ENCODE measurements around the gene DNAJA3.
A peak's percentile ranks its signal among the peaks of the same experiment; 100 is the strongest.

Gene DNAJA3

GRCh38 chr16:4378161-4378666 is 47.5 kb upstream of the DNAJA3 start:
- peaks cover 39 to 58% of the 10 kb centered on the region in 2 experiments for H3K4me1 ChIP-seq (ENCODE audit: control insufficient read depth in 1 of 2, insufficient read depth in 2 of 2, low read length in 2 of 2)
- H3K23ac ChIP-seq (ENCODE audit: low read length) = no peak overlapping the region
- H3K4me3 ChIP-seq (ENCODE audit: low read depth, low read length) = no peak overlapping the region
- H3K27me3 ChIP-seq (ENCODE audit: insufficient read depth, low read length) = no peaks in the 10 kb centered on the region
- no peak overlapping the region for H3K14ac ChIP-seq (ENCODE audit: low read length)
- no peak overlapping the region for H2AFZ ChIP-seq (ENCODE audit: insufficient read depth, low read length, poor library complexity)
- no peak overlapping the region for H3K27ac ChIP-seq (ENCODE audit: low read depth, low read length)
- peaks cover 13% of the 10 kb centered on the region for H3K79me1 ChIP-seq (ENCODE audit: low read length)
- H3K36me3 ChIP-seq (ENCODE audit: control insufficient read depth in 1 of 2, insufficient read depth in 2 of 2, low read length in 2 of 2) = peaks cover 31 to 36% of the 10 kb centered on the region in 2 experiments
- H2BK12ac ChIP-seq (ENCODE audit: low read length) = no peak overlapping the region
- no peak overlapping the region for H3K18ac ChIP-seq (ENCODE audit: low read length)
- no peak overlapping the region for H3K9ac ChIP-seq (ENCODE audit: low read length)
- H2BK120ac ChIP-seq (ENCODE audit: insufficient read depth, low read length, poor library complexity) = no peak overlapping the region
- H4K8ac ChIP-seq (ENCODE audit: low read depth, low read length) = no peak overlapping the region
- no peak overlapping the region for H4K12ac ChIP-seq (ENCODE audit: low read depth, low read length)
- DNase-seq = no peak
- peaks cover 10% of the 10 kb centered on the region for H3K79me2 ChIP-seq (ENCODE audit: control insufficient read depth, insufficient read depth, low read length, poor library complexity)
- H2AK5ac ChIP-seq (ENCODE audit: low read length) = no peak overlapping the region
- H4K91ac ChIP-seq (ENCODE audit: low read depth, low read length) = no peak overlapping the region
- peaks cover 2% of the 10 kb centered on the region for H3K9me3 ChIP-seq (ENCODE audit: insufficient read depth, low read depth, low read length)
- no CpG with 5 or more reads among the region's 15 CpGs for WGBS (ENCODE audit: extremely low coverage, insufficient coverage, insufficient read length)
- no peak overlapping the region for H3K4ac ChIP-seq (ENCODE audit: low read depth, low read length)
- no peak overlapping the region for H3K4me2 ChIP-seq (ENCODE audit: low read length)
- no peak overlapping the region for H2BK5ac ChIP-seq (ENCODE audit: low read depth, low read length, poor library complexity)

GRCh38 chr16:4378999-4379690 is 46.5 kb upstream of the DNAJA3 start:
- DNase-seq = no peak
- peaks cover 33 to 52% of the 10 kb centered on the region in 2 experiments for H3K4me1 ChIP-seq (ENCODE audit: control insufficient read depth in 1 of 2, insufficient read depth in 2 of 2, low read length in 2 of 2)
- no peaks in the 10 kb centered on the region for H3K27me3 ChIP-seq (ENCODE audit: insufficient read depth, low read length)
- no peak overlapping the region for H3K4me3 ChIP-seq (ENCODE audit: low read depth, low read length)
- no peak overlapping the region for H3K9ac ChIP-seq (ENCODE audit: low read length)
- no peak overlapping the region for H3K23ac ChIP-seq (ENCODE audit: low read length)
- peaks cover 5% of the 10 kb centered on the region for H3K79me2 ChIP-seq (ENCODE audit: control insufficient read depth, insufficient read depth, low read length, poor library complexity)
- no peak overlapping the region for H2BK12ac ChIP-seq (ENCODE audit: low read length)
- no peak overlapping the region for H4K91ac ChIP-seq (ENCODE audit: low read depth, low read length)
- H3K27ac ChIP-seq (ENCODE audit: low read depth, low read length) = no peak overlapping the region
- H3K4ac ChIP-seq (ENCODE audit: low read depth, low read length) = no peak overlapping the region
- H3K9me3 ChIP-seq (ENCODE audit: insufficient read depth, low read depth, low read length) = peaks cover 2% of the 10 kb centered on the region
- no peak overlapping the region for H2BK120ac ChIP-seq (ENCODE audit: insufficient read depth, low read length, poor library complexity)
- peaks cover 7% of the 10 kb centered on the region for H3K79me1 ChIP-seq (ENCODE audit: low read length)
- no peak overlapping the region for H2AK5ac ChIP-seq (ENCODE audit: low read length)
- WGBS (ENCODE audit: extremely low coverage, insufficient coverage, insufficient read length) = no CpG with 5 or more reads among the region's 21 CpGs
- H3K36me3 ChIP-seq (ENCODE audit: control insufficient read depth in 1 of 2, insufficient read depth in 2 of 2, low read length in 2 of 2) = peaks cover 35 to 38% of the 10 kb centered on the region in 2 experiments
- no peak overlapping the region for H2BK5ac ChIP-seq (ENCODE audit: low read depth, low read length, poor library complexity)
- no peak overlapping the region for H4K8ac ChIP-seq (ENCODE audit: low read depth, low read length)
- H2AFZ ChIP-seq (ENCODE audit: insufficient read depth, low read length, poor library complexity) = no peak overlapping the region
- no peak overlapping the region for H3K14ac ChIP-seq (ENCODE audit: low read length)
- H4K12ac ChIP-seq (ENCODE audit: low read depth, low read length) = no peak overlapping the region
- H3K4me2 ChIP-seq (ENCODE audit: low read length) = no peak overlapping the region
- no peak overlapping the region for H3K18ac ChIP-seq (ENCODE audit: low read length)

GRCh38 chr16:4380119-4381063 is 45.3 kb upstream of the DNAJA3 start:
- no peaks in the 10 kb centered on the region for H3K27me3 ChIP-seq (ENCODE audit: insufficient read depth, low read length)
- H2BK12ac ChIP-seq (ENCODE audit: low read length) = no peak overlapping the region
- H3K4me2 ChIP-seq (ENCODE audit: low read length) = no peak overlapping the region
- no peak overlapping the region for H4K8ac ChIP-seq (ENCODE audit: low read depth, low read length)
- no peak for DNase-seq
- H3K18ac ChIP-seq (ENCODE audit: low read length) = no peak overlapping the region
- H3K79me1 ChIP-seq (ENCODE audit: low read length) = no peaks in the 10 kb centered on the region
- H3K9me3 ChIP-seq (ENCODE audit: insufficient read depth, low read depth, low read length) = peaks cover 4% of the 10 kb centered on the region
- H2AFZ ChIP-seq (ENCODE audit: insufficient read depth, low read length, poor library complexity) = no peak overlapping the region
- no peak overlapping the region for H4K91ac ChIP-seq (ENCODE audit: low read depth, low read length)
- no peak overlapping the region for H3K14ac ChIP-seq (ENCODE audit: low read length)
- H3K27ac ChIP-seq (ENCODE audit: low read depth, low read length) = no peak overlapping the region
- no peak overlapping the region for H2AK5ac ChIP-seq (ENCODE audit: low read length)
- H3K4me3 ChIP-seq (ENCODE audit: low read depth, low read length) = no peak overlapping the region
- H3K4ac ChIP-seq (ENCODE audit: low read depth, low read length) = no peak overlapping the region
- no peak overlapping the region for H4K12ac ChIP-seq (ENCODE audit: low read depth, low read length)
- no peak overlapping the region for H3K23ac ChIP-seq (ENCODE audit: low read length)
- H3K36me3 ChIP-seq (ENCODE audit: control insufficient read depth in 1 of 2, insufficient read depth in 2 of 2, low read length in 2 of 2) = peaks cover 39 to 43% of the 10 kb centered on the region in 2 experiments
- no peak overlapping the region for H3K9ac ChIP-seq (ENCODE audit: low read length)
- H3K4me1 ChIP-seq (ENCODE audit: control insufficient read depth in 1 of 2, insufficient read depth in 2 of 2, low read length in 2 of 2) = peaks cover 29 to 51% of the 10 kb centered on the region in 2 experiments
- H2BK5ac ChIP-seq (ENCODE audit: low read depth, low read length, poor library complexity) = no peak overlapping the region
- peaks cover 5% of the 10 kb centered on the region for H3K79me2 ChIP-seq (ENCODE audit: control insufficient read depth, insufficient read depth, low read length, poor library complexity)
- H2BK120ac ChIP-seq (ENCODE audit: insufficient read depth, low read length, poor library complexity) = no peak overlapping the region
- no CpG with 5 or more reads among the region's 26 CpGs for WGBS (ENCODE audit: extremely low coverage, insufficient coverage, insufficient read length)

GRCh38 chr16:4381072-4381934 is 44.4 kb upstream of the DNAJA3 start:
- Histone ChIP-seq H3K9ac (ENCODE audit: low read length) (no peak overlapping the region), H2BK120ac (ENCODE audit: insufficient read depth, low read length, poor library complexity) (no peak overlapping the region), H2AK5ac (ENCODE audit: low read length) (no peak overlapping the region), H3K4me1 (ENCODE audit: control insufficient read depth in 1 of 2, insufficient read depth in 2 of 2, low read length in 2 of 2) (peaks cover 26 to 48% of the 10 kb centered on the region in 2 experiments), H4K8ac (ENCODE audit: low read depth, low read length) (no peak overlapping the region), H3K4me3 (ENCODE audit: low read depth, low read length) (no peak overlapping the region), H3K23ac (ENCODE audit: low read length) (no peak overlapping the region), H3K9me3 (ENCODE audit: insufficient read depth, low read depth, low read length) (peaks cover 4% of the 10 kb centered on the region), H3K27me3 (ENCODE audit: insufficient read depth, low read length) (no peaks in the 10 kb centered on the region), H2AFZ (ENCODE audit: insufficient read depth, low read length, poor library complexity) (no peak overlapping the region), H3K18ac (ENCODE audit: low read length) (no peak overlapping the region), H3K4me2 (ENCODE audit: low read length) (no peak overlapping the region), H3K27ac (ENCODE audit: low read depth, low read length) (no peak overlapping the region), H4K91ac (ENCODE audit: low read depth, low read length) (no peak overlapping the region), H4K12ac (ENCODE audit: low read depth, low read length) (no peak overlapping the region), H3K4ac (ENCODE audit: low read depth, low read length) (no peak overlapping the region), H2BK5ac (ENCODE audit: low read depth, low read length, poor library complexity) (no peak overlapping the region), H3K79me1 (ENCODE audit: low read length) (peaks cover 3% of the 10 kb centered on the region), H3K36me3 (ENCODE audit: control insufficient read depth in 1 of 2, insufficient read depth in 2 of 2, low read length in 2 of 2) (peaks cover 40 to 41% of the 10 kb centered on the region in 2 experiments), H3K79me2 (ENCODE audit: control insufficient read depth, insufficient read depth, low read length, poor library complexity) (peaks cover 3% of the 10 kb centered on the region), H2BK12ac (ENCODE audit: low read length) (no peak overlapping the region), H3K14ac (ENCODE audit: low read length) (no peak overlapping the region)
- DNase-seq = peak; percentile 59 to 61
- no CpG with 5 or more reads among the region's 59 CpGs for WGBS (ENCODE audit: extremely low coverage, insufficient coverage, insufficient read length)

All from trophoblast cell (in vitro differentiated cells and primary cell).